H1 (cell line): ENCODE measurements around the gene GKAP1.

Experiments used
- POLR2A ChIP-seq, 2 experiments: IDR thresholded peaks; 1 replicate in 1 of 2; 2 replicates in 1 of 2; pipeline ENCODE4 v1.6.1; 2011; ENCODE audit warnings: low read depth in 2 of 2, low read length in 2 of 2, mild to moderate bottlenecking in 2 of 2; ENCODE audit errors: control extremely low read depth in 1 of 2
- SP4 ChIP-seq: IDR thresholded peaks from 2 replicates; pipeline ENCODE4 v1.6.1; 2012; ENCODE audit warnings: low read length, inconsistent platforms

GRCh38 chr9:83778164-83778563, 39.4 kb downstream of the GKAP1 start:
- TF ChIP-seq POLR2A (IDR thresholded peaks at IDR 0.05; ENCODE audit: control extremely low read depth in 1 of 2, low read depth in 2 of 2, low read length in 2 of 2): no peak
- no peak for TF ChIP-seq SP4
